Omental fat pad (tissue), 4 donors: ENCODE measurements around the gene PTTG1IP2. TPM values are rescaled to one million over a fixed set of nuclear protein-coding genes. Genes with fewer than 3 reads are reported as not detected.

Experiments
- ATAC-seq: fragments of 150-250 bp; one replicate; pipeline ENCODE4 v1.9.1; 2016; ENCODE audit warnings: mild to moderate bottlenecking, moderate library complexity; ENCODE audit not compliant: low FRiP score
- DNase-seq: peaks from one replicate; pipeline ENCODE4 v3.0.0-alpha.2; 2019; ENCODE audit warnings: low spot score
- total RNA-seq, 4 donors: library from RNA; depleted of rRNA; stranded (reverse); fragments of >200 nt; gene quantifications; one replicate each; pipeline ENCODE4 v1.1.0, GENCODE V29; 2016
- TF ChIP-seq, protein P1 (sequence below), 3 donors: fragments of 450-650 bp; IDR thresholded peaks; one replicate each; pipeline ENCODE4 v1.5.1; 2016 to 2017; ENCODE audit warnings: antibody characterized with exemption in 3 of 3, mild to moderate bottlenecking in 3 of 3, moderate library complexity in 2 of 3

The PTTG1IP2 gene
- total RNA-seq, 4 donors from 2014 or later, result not detected

GRCh38 chr7:90552521-90552920 lies 83.1 kb downstream of the PTTG1IP2 start:
- DNase-seq, result no peak
- TF ChIP-seq, protein P1, sequence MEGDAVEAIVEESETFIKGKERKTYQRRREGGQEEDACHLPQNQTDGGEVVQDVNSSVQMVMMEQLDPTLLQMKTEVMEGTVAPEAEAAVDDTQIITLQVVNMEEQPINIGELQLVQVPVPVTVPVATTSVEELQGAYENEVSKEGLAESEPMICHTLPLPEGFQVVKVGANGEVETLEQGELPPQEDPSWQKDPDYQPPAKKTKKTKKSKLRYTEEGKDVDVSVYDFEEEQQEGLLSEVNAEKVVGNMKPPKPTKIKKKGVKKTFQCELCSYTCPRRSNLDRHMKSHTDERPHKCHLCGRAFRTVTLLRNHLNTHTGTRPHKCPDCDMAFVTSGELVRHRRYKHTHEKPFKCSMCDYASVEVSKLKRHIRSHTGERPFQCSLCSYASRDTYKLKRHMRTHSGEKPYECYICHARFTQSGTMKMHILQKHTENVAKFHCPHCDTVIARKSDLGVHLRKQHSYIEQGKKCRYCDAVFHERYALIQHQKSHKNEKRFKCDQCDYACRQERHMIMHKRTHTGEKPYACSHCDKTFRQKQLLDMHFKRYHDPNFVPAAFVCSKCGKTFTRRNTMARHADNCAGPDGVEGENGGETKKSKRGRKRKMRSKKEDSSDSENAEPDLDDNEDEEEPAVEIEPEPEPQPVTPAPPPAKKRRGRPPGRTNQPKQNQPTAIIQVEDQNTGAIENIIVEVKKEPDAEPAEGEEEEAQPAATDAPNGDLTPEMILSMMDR (IDR thresholded peaks at IDR 0.05), result no peak
- ATAC-seq, result no peak

DNA sequence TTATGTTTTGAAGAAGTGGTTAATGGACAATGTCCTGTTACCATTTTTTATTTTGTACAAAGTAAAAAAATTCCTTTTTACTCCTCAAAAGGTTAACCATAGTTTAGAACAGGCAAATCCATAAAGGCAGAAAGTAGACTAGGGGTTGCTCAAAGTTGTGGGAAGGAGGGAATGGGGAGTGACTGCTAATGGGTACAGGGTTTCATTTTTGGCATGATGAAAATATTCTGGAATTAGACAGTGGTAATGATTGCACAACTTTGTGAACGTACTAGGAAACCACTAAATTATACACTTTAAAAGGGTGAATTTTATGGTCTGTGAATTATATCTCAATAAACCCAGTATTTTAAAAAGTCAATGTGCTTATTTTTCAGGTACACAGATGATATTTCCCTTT lies 91.3 kb downstream of the PTTG1IP2 start:
- no peak for ATAC-seq
- no peak for DNase-seq
- TF ChIP-seq, protein P1 (IDR thresholded peaks at IDR 0.05), result no peak

Other genes with a start within 250 kb of the PTTG1IP2 start
- gene CFAP69, start 224.5 kb upstream of the PTTG1IP2 start, total RNA-seq, result 10 to 100 TPM; 11.3 to 41.1 (median 20.4) TPM
- gene FAM237B, start 148.3 kb upstream of the PTTG1IP2 start, total RNA-seq, result under 1 TPM in 1 of 4 donors, not detected in 3; 0.09 TPM
- gene GTPBP10, start 122.9 kb upstream of the PTTG1IP2 start, total RNA-seq, result 10 to 100 TPM in 2 of 4 donors, 1 to 10 TPM in 2; 8.4 to 28.5 (median 10.5) TPM
- 10 to 100 TPM; 12.6 to 21.9 (median 16.8) TPM for gene CLDN12, start 66.2 kb upstream of the PTTG1IP2 start, total RNA-seq
- gene CDK14, start 126.7 kb downstream of the PTTG1IP2 start, total RNA-seq, result 10 to 100 TPM; 25.2 to 40.3 (median 30.8) TPM